ENCODE measurements around the gene HAUS8. TPM values are rescaled to one million over a fixed set of nuclear protein-coding genes. Genes with fewer than 3 reads are reported as not detected.

Gene HAUS8
- total and polyA plus RNA-seq, 5 experiments from 2014 or later, result 5.3 to 20.4 (median 11.9) TPM

- Mint-ChIP-seq H3K4me1 (peaks cover 0 to 2% (median 0%) of the 10 kb centered on the region in 4 donors), H3K36me3 (peaks cover 0 to 34% (median under 1%) of the 10 kb centered on the region in 3 donors), H3K9me3 (no peaks in the 10 kb centered on the region), H3K4me3 (no peak overlapping the region), H3K27me3 (no peaks in the 10 kb centered on the region), H3K27ac (peak overlapping the region in 2 of 10 donors; percentile 49 to 50)
- ATAC-seq, result no peak
- POLR2A ChIA-PET, result interaction anchor here (0.5 kb wide), 1 partner anchor 207 kb away, joined by 6 read pairs; no protein-coding TSS in a partner anchor
- no peak for DNase-seq
Observed at GRCh38 chr19:17045907-17046502, 29.2 kb downstream of the HAUS8 start.

GRCh38 chr19:17043744-17044143 lies 31.5 kb downstream of the HAUS8 start:
- DNase-seq, result no peak
- Mint-ChIP-seq H3K36me3 (peaks cover 0 to 13% (median 0%) of the 10 kb centered on the region in 3 donors), H3K27me3 (peaks cover 2 to 11% (median 3%) of the 10 kb centered on the region in 5 donors), H3K27ac (peak overlapping the region in 2 of 10 donors; percentile 39 to 46), H3K4me3 (no peak overlapping the region), H3K4me1 (peaks cover 0 to 2% (median 0%) of the 10 kb centered on the region in 4 donors), H3K9me3 (no peaks in the 10 kb centered on the region)
- ATAC-seq, result no peak
- POLR2A ChIA-PET, result no interaction called here

GRCh38 chr19:17041976-17042375 lies 33.3 kb downstream of the HAUS8 start:
- ATAC-seq, result no peak
- peaks cover 2 to 14% (median 9%) of the 10 kb centered on the region in 5 donors for H3K27me3 Mint-ChIP-seq
- no peak overlapping the region for H3K4me3 Mint-ChIP-seq
- no peaks in the 10 kb centered on the region for H3K36me3 Mint-ChIP-seq
- no peaks in the 10 kb centered on the region for H3K9me3 Mint-ChIP-seq
- DNase-seq, result no peak
- peak overlapping the region in 1 of 10 donors; percentile 40 for H3K27ac Mint-ChIP-seq
- POLR2A ChIA-PET, result no interaction called here
- peaks cover 0 to 2% (median 0%) of the 10 kb centered on the region in 4 donors for H3K4me1 Mint-ChIP-seq

GRCh38 chr19:17037966-17038500 lies 37.2 kb downstream of the HAUS8 start:
- no peak for DNase-seq
- no peaks in the 10 kb centered on the region for H3K36me3 Mint-ChIP-seq
- peaks cover 2 to 14% (median 11%) of the 10 kb centered on the region in 5 donors for H3K27me3 Mint-ChIP-seq
- no peak for ATAC-seq
- H3K4me3 Mint-ChIP-seq, result no peak overlapping the region
- H3K9me3 Mint-ChIP-seq, result no peaks in the 10 kb centered on the region
- H3K4me1 Mint-ChIP-seq, result peaks cover 0 to 2% (median 0%) of the 10 kb centered on the region in 4 donors
- H3K27ac Mint-ChIP-seq, result no peak overlapping the region
- POLR2A ChIA-PET, result interaction anchor here (0.5 kb wide), 1 partner anchor 379 kb away, joined by 10 read pairs; no protein-coding TSS in a partner anchor

GRCh38 chr19:17037184-17037583 lies 38.1 kb downstream of the HAUS8 start:
- DNase-seq, result no peak
- H3K27ac Mint-ChIP-seq, result no peak overlapping the region
- H3K36me3 Mint-ChIP-seq, result no peaks in the 10 kb centered on the region
- POLR2A ChIA-PET, result no interaction called here
- H3K27me3 Mint-ChIP-seq, result peaks cover 2 to 14% (median 11%) of the 10 kb centered on the region in 5 donors
- no peak for ATAC-seq
- H3K4me1 Mint-ChIP-seq, result peaks cover 0 to 2% (median 0%) of the 10 kb centered on the region in 4 donors
- H3K9me3 Mint-ChIP-seq, result no peaks in the 10 kb centered on the region
- H3K4me3 Mint-ChIP-seq, result no peak overlapping the region

- Mint-ChIP-seq H3K27ac (peak overlapping the region in 1 of 10 donors; percentile 4), H3K27me3 (peaks cover 2 to 14% (median 11%) of the 10 kb centered on the region in 5 donors), H3K36me3 (no peaks in the 10 kb centered on the region), H3K9me3 (no peaks in the 10 kb centered on the region), H3K4me1 (peaks cover 0 to under 1% (median 0%) of the 10 kb centered on the region in 4 donors), H3K4me3 (no peak overlapping the region)
- no peak for ATAC-seq
- no peak for DNase-seq
- POLR2A ChIA-PET, result no interaction called here
Observed at GRCh38 chr19:17036640-17037039, 38.6 kb downstream of the HAUS8 start.

GRCh38 chr19:17035842-17036424 lies 39.3 kb downstream of the HAUS8 start:
- H3K9me3 Mint-ChIP-seq, result no peaks in the 10 kb centered on the region
- H3K4me3 Mint-ChIP-seq, result no peak overlapping the region
- no peak overlapping the region for H3K27ac Mint-ChIP-seq
- ATAC-seq, result no peak
- POLR2A ChIA-PET, result interaction anchor here (0.6 kb wide), 1 partner anchor 90 kb away, joined by 5 read pairs; no protein-coding TSS in a partner anchor
- DNase-seq, result no peak
- H3K27me3 Mint-ChIP-seq, result peaks cover 2 to 14% (median 11%) of the 10 kb centered on the region in 5 donors
- H3K4me1 Mint-ChIP-seq, result no peaks in the 10 kb centered on the region
- no peaks in the 10 kb centered on the region for H3K36me3 Mint-ChIP-seq

GRCh38 chr19:17031741-17032140 lies 43.5 kb downstream of the HAUS8 start:
- Mint-ChIP-seq H3K27me3 (peaks cover 0 to 22% (median 5%) of the 10 kb centered on the region in 5 donors), H3K4me1 (peaks cover 1 to 11% (median 4%) of the 10 kb centered on the region in 4 donors), H3K36me3 (no peaks in the 10 kb centered on the region), H3K9me3 (no peaks in the 10 kb centered on the region), H3K4me3 (no peak overlapping the region), H3K27ac (no peak overlapping the region)
- POLR2A ChIA-PET, result no interaction called here
- ATAC-seq (no peak), DNase-seq (no peak)

GRCh38 chr19:17027535-17027975 lies 47.7 kb downstream of the HAUS8 start:
- peak overlapping the region; percentile 42 to 86 (median 66) for H3K4me3 Mint-ChIP-seq
- POLR2A ChIA-PET, result no interaction called here

GRCh38 chr19:17026706-17027534 lies 48.3 kb downstream of the HAUS8 start, which contains the start of gene CPAMD8:
Gene CPAMD8 (minus strand): TSS chr19:17026810. CDS start chr19:17026642, 168 bp downstream.
- Mint-ChIP-seq H3K4me1 (peaks cover 8 to 22% (median 13%) of the 10 kb centered on the region in 4 donors), H3K36me3 (peaks cover 0 to 23% (median 13%) of the 10 kb centered on the region in 3 donors), H3K27me3 (peaks cover 0 to 25% (median 3%) of the 10 kb centered on the region in 5 donors), H3K4me3 (peak within 1 kb of the TSS; percentile 81 to 94 (median 86)), H3K9me3 (peaks cover 0 to 26% (median 12%) of the 10 kb centered on the region in 9 donors), H3K27ac (peak within 1 kb of the TSS; percentile 20 to 87 (median 60))
- DNase-seq (no peak), ATAC-seq (peak; percentile 52 to 54)
- POLR2A ChIA-PET, result no interaction called here

More at GRCh38 chr19:17027535-17027975, 47.7 kb downstream of the HAUS8 start:
- DNase-seq (no peak), ATAC-seq (no peak)
- H3K27ac Mint-ChIP-seq, result peak overlapping the region in 3 of 10 donors; percentile 11 to 84 (median 15)
- H3K4me1 Mint-ChIP-seq, result peaks cover 8 to 22% (median 12%) of the 10 kb centered on the region in 4 donors
- peaks cover 0 to 23% (median 13%) of the 10 kb centered on the region in 3 donors for H3K36me3 Mint-ChIP-seq
- H3K27me3 Mint-ChIP-seq, result peaks cover 0 to 25% (median 3%) of the 10 kb centered on the region in 5 donors
- peaks cover 0 to 23% (median 12%) of the 10 kb centered on the region in 9 donors for H3K9me3 Mint-ChIP-seq

- POLR2A ChIA-PET, result no interaction called here
- ATAC-seq, result peak; percentile 80 to 82
Observed at GRCh38 chr19:17025991-17026658, 49.1 kb downstream of the HAUS8 start.

More at GRCh38 chr19:17025991-17026658, 49.1 kb downstream of the HAUS8 start:
- peak overlapping the region; percentile 20 to 87 (median 60) for H3K27ac Mint-ChIP-seq
- H3K27me3 Mint-ChIP-seq, result peaks cover 0 to 25% (median 3%) of the 10 kb centered on the region in 5 donors
- H3K4me3 Mint-ChIP-seq, result peak overlapping the region; percentile 81 to 94 (median 86)
- peaks cover 0 to 23% (median 13%) of the 10 kb centered on the region in 3 donors for H3K36me3 Mint-ChIP-seq
- peaks cover 8 to 22% (median 14%) of the 10 kb centered on the region in 4 donors for H3K4me1 Mint-ChIP-seq
- H3K9me3 Mint-ChIP-seq, result peaks cover 0 to 27% (median 12%) of the 10 kb centered on the region in 9 donors
- DNase-seq, result peak in 6 of 10 donors; percentile 8 to 46 (median 36)

All from naive thymus-derived CD8-positive, alpha-beta T cell (primary cell).